Measurements from ENCODE around the gene PCBP3. TPM values are rescaled to one million over a fixed set of nuclear protein-coding genes. Genes with fewer than 3 reads are reported as not detected.
"Not testable (repeated sequence)": the region's sequence is repeated elsewhere in the genome, so short reads cannot be mapped to it uniquely, and the experiment has no call there.

PCBP3 gene
- total RNA-seq, 1 donor from 2014 or later, result 7.1 TPM

DNA sequence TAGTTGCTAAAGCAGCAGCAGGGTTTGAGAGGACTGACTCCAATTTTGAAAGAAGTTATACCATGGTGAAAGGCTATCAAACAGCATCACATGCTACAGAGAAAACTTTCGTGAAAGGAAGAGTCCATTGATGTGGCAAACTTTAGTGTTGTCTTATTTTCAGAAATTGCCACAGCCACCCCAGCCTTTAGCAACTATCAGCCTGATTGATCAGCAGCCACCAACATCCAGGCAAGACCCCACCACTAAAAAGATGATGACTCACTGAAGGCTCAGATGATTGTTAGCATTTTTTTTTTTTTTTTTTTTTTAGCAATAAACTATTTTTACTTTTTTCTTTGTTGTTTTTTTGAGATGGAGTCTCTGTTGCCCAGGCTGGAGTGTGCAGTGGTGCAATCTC, 35.3 kb downstream of the PCBP3 start:
- not testable (repeated sequence) for DNase-seq (ENCODE audit: low spot score)

DNA sequence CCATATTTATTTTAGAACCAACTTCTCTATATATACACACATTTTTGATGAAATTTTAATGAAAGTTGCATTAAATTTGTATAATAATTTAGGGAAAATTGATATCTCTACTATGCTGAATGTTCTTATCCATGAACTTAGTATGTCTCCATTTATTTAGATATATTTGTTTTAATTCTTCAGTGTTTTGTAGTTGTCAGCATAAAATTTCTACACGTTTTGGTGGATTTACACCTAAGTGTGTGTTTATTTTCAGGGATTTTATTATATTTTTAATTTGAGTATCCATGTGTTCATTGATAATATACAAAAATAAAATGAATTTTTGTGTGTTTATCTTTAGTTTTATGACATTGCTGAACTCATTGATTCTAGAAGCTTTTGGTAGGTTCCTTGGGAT, 36.7 kb downstream of the PCBP3 start:
- no peak for DNase-seq (ENCODE audit: low spot score)

DNA sequence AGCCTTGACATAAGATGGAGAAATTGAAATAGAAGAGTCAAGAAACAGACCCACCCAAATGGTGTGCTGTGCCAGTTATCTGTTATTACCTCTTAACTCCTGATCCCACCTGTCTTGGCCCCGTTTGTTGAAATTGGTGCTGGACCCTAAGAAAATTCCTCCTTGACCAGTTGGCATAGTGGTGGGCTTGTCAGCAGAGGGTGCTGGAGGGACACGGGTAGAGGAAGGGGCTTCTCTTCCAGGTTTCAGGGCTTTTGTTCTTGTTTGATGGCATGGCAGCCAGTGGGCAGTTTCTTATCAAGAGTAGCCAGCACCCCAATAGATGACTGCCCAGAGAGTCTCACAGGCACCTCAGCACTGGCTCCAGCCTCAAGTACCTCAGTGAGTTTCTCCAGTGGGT, 51.6 kb downstream of the PCBP3 start:
- no peak for DNase-seq (ENCODE audit: low spot score)

DNA sequence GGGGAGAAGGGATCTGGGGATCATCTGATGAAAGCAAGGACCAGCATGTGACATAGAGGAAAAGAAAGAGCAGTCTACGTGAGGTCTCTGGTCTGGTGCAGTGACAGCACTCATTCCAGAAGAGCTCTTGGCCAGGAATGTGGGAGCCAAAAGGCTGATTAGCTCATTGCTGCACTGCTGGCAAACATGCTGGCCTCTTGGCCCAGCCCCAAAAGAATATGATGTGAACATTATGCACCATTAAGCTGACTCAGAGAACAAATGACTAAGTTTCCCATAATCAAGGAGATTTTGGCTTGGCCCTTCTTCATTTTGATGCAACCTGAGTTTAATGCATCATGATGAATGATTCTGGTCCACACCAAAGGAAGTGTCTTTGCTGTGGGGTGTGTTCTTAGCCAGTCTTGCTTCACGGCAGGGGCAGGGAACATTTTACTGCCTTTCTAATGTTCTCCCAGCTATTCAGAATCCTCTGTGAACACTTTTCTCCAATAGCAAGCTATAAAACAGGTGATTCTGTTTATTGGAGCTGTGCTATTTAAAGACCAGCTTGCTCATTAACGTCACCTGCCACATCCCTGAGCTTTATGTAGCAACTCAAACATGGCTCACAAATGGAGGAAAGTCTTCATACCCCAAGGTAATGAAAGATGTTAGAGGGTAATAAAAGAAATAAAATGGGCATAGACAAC, 55.1 kb downstream of the PCBP3 start:
- DNase-seq (ENCODE audit: low spot score), result no peak

DNA sequence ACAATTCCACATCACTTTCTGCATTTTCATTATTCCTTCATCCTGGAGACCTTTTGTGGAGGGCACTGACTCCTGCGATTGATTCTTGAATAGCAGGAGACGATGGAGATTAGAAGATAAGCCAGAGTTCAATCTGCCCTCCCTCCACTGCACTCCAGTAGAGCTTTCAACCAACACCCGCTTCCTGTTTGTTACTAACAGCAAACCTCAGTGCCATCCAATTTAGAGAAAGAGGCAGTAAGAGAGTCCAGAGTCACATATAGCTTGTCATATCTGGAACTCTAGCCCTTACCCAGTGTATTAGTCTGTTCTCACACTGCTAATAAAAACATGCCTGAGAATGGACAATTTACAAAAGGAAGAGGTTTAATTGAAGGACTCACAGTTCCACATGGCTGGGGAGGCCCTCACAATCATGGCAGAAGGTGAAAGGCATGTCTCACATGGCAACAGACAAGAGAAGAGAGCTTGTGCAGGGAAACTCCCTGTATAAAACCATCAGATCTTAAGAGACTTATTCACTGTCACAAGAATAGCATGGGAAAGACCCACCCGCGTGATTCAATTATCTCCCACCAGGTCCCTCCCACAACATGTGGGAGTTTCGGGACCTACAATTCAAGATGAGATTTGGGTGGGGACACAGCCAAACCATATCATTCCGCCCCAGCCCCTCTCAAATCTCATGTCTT, 55.9 kb downstream of the PCBP3 start:
- no peak for DNase-seq (ENCODE audit: low spot score)

DNA sequence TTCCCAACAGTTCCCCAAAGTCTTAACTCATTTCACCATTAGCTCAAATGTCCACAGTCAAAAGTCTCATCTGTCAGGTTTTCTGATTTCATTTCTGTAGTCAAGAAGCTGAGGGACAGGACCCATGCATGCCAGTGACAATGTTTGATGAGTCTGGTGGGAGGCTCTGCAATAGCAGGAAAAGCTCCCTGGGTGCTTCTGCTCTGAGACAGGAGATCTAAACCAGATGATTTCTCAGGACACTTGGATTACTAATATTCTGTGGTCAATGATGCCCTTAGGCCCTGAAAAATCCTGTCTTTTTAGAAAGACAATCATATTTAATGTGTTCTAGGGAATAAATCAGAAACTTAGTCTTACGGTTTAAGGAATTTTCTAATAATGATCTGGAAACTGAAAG, 56.4 kb downstream of the PCBP3 start:
- no peak for DNase-seq (ENCODE audit: low spot score)

DNA sequence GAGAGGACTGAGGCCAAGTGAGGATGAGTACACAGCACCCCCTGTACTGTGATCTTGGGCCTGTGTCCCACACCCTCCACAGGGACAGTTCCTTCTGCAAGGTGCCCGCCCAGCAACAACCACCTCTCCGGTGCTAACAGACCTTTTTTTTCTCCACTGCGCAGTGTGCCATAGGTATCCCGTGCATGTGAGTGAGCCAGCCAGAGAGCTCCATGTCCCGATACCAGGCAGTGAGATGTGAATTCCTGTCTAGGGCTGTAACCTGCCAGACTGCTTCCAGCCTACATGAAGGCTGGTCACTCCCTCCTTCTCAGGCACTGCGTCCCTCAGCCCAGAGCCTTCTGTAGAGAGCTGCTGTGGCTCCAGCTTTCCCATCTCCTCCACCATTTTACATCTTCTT, 56.9 kb downstream of the PCBP3 start:
- DNase-seq (ENCODE audit: low spot score), result no peak

DNA sequence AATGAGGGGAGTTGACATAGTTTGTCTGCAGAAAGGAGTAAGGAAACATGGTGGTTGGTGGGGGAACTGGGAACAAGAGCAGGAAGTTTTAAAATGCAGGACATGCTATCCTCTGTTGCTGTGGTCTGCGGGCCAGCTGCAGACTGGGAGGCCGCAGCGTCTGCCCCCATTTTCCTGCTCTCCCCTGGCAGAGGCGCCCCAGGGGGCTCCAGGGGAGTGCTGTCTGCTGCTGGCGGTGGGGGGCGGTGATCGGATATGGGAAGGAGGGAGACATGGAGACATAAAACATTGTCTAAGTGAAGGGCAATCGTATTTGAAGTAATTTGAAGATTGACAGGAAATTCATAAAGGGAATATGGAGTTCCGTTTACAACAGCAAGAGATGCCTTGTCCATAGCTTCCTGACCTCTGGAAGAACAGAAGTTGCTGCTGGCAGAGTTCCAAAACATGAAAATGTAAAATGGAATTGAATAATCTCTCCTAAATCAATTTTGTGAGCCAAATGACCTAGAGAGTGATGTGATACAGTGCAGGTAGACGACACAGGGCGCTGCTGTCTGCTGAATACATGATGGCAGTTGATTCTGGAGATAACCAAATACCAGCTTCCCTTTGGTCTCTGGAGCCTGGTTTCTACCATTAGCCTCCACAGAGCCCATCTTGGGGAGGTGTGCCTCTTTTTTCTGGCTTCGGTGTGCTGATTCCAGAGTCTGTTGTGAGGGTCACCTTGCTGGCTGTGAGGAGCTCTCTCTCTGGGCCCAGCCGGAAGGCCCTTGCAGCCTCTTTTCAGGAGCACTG, 61.0 kb downstream of the PCBP3 start:
- no peak for DNase-seq (ENCODE audit: low spot score)

DNA sequence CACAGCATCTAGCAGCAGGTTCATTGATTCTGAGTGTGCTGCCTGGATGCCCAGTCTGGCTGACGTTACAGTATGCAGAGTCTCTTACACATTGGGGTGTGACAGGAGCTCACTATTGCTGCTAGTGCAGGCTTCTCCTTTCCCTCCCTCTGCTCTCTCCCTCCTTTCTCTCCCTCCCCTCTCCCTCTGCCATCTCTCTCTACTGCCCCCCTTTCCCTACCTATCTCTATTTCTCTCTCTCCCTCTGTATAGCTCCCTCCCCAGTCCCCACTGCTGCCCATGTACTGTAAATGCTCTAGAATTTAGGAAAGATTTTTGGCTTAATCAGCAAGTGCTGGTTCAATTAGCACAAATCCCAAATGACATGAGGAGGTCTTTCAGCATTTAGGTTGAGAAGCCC, 62.8 kb downstream of the PCBP3 start:
- no peak for DNase-seq (ENCODE audit: low spot score)

DNA sequence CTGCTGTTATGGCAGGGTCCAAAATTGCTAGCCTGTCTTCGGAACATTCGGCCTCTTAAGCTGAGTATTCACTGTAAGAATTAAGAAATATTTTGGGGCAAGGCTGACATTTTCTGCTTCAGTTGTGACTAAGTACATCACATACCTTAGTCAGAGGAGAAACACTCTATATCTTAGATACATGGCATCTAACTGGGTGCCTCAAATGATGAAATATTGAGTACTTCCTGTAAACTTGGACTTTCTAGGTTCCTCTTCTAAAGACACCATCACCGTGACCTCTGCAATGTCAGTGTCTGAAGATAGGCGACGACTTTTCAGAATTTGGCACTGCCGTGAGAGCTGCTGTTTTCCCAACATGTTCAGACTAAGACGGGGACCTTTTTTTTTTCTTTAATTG, 65.6 kb downstream of the PCBP3 start:
- DNase-seq (ENCODE audit: low spot score), result no peak

DNA sequence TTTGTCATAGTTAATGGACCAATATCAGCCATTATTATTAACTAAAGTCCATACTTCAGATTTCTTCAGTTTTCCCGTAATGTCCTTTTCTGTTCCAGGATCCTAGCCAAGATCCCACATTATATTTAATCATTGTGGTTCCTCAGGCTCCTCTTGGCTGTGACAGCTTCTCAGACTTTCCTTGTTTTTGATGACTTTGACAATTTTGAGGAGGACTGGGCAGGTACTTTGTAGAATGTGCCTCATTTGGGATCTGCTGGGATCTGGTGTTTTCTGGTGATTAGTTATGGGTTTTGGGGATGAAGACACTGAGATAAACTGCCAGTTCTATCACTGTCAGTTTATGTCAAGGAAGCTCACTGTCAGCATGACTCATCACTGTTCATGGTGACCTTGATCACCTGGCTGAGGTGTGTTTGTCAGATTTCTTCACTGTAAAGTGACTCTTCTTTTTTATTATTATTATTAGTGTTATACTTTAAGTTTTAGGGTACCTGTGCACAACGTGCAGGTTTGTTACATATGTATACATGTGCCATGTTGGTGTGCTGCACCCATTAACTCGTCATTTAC, 66.3 kb downstream of the PCBP3 start:
- DNase-seq (ENCODE audit: low spot score), result no peak

DNA sequence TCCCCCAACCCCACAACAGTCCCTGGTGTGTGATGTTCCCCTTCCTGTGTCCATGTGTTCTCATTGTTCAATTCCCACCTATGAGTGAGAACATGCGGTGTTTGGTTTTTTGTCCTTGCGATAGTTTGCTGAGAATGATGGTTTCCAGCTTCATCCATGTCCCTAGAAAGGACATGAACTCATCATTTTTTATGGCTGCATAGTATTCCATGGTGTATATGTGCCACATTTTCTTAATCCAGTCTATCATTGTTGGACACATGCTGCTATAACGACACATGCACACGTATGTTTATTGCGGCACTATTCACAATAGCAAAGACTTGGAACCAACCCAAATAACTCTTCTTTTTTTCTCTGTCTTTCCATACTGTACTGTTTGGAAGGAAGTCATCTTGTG, 66.8 kb downstream of the PCBP3 start:
- DNase-seq (ENCODE audit: low spot score), result not testable (repeated sequence)

DNA sequence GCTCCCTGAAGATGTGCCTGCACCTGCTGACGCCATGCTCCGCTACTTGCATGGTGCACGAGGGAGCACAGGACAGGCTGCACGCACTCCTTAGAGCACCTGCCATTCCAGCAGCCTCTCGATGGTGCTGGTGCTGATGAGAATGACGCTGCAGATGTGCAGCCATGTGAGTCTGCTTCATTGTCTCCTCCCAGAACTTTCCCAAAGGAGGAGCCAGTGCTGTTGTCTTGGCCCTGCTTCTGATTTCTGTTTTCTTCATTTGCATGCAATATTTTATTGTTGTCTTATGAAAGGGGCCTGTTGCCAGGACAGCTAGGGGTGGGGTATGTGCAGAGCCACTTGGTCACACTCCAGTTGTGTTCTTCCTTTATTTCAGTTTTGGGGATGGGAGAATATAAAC, 70.1 kb downstream of the PCBP3 start:
- DNase-seq (ENCODE audit: low spot score), result no peak

DNA sequence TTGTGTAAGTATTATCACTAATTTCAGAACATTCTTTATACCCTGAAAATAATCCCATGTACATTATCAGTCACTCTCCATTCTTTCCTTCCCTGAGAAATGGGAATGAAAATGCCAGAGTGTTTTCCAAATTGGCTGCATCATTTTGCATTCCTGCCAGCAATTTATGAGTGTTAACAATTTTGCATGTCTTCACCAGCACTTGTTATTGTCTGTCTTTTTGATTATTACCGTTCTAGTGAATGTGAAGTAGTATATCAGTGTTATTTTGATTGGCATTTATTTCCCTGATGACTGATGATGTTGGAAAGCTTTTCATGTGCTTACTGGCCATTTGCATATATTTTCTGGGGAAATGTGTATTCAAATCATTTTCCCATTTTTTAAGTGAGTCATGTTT, 71.9 kb downstream of the PCBP3 start:
- DNase-seq (ENCODE audit: low spot score), result no peak

DNA sequence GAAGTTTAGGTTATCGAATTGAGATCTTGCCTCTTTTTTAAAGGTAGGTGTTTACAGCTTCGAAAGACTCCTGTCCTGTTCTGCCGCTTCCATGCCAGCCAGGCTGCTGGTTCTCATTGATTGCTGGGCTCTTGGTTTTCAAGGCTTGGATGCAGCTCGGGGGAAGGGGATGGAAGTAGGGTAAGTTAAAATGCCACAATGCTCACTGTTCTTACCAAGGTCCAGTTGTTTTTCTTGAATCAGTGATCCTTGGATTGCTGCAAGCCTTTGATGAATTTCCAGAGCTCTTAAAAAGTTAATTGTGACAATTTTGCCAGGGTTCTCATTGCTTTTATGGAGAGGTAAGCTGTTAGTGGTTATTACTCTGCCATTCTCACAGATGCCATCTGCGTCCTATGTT, 74.9 kb downstream of the PCBP3 start:
- DNase-seq (ENCODE audit: low spot score), result no peak

DNA sequence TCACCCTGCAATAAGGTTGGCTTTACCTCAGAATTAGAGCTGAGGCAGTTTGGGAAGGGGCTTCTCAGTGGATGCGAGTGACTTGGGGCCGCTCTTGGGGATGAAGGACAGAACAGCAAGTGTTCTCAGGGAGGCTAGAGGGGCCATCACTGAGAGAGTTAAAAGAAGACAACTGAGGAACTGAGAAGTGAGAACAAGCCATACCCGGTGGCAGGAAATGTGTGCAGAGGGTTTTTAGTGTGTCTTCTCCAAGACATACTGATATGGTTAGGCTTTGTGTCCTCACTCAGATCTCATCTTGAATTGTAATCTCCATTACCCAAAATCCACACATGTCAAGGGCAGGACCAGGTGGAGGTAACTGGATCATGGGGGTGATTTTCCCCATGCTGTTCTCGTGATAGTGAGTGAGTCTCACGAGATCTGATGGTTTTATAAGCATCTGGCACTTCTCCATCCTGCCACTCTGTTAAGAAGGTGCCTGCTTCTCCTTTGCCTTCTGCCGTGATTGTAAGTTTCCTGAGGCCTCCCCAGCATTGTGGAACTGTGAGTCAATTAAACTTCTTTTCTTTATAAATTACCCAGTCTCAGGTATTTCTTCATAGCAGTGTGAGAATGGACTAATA, 75.8 kb downstream of the PCBP3 start:
- DNase-seq (ENCODE audit: low spot score), result no peak

DNA sequence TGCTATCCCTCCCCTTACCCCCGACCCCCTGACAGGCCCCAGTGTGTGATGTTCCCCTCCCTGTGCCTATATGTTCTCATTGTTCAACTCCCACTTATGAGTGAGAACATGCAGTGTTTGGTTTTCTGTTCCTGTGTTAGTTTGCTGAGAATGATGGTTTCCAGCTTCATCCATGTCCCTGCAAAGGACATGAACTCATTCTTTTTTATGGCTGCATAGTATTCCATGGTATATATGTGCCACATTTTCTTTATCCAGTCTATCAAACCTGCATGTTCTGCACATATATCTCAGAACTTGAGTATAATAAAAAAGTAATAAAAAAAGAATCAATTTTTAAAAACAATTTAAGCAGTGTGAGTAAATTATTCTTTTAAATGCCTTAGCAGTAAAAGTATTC, 76.7 kb downstream of the PCBP3 start:
- DNase-seq (ENCODE audit: low spot score), result not testable (repeated sequence)

DNA sequence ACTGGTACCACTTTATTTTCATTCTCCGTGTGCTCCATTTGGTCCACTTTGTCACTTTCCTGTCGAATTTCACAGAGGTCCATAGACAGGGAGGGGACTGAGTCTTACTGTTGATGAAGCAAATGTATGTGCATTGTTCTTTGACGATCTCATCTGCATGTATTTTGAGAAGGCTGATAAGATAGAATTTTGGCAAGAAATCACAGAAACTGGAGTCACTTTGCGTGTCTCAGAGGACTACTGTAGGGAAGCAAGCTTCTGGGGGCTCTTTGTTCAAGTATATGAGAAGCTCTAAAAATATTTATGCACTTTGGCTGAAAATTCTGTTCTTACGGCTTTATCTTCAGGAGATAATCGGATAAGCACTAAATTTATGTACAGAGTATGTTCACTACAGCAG, 78.1 kb downstream of the PCBP3 start:
- DNase-seq (ENCODE audit: low spot score), result no peak

DNA sequence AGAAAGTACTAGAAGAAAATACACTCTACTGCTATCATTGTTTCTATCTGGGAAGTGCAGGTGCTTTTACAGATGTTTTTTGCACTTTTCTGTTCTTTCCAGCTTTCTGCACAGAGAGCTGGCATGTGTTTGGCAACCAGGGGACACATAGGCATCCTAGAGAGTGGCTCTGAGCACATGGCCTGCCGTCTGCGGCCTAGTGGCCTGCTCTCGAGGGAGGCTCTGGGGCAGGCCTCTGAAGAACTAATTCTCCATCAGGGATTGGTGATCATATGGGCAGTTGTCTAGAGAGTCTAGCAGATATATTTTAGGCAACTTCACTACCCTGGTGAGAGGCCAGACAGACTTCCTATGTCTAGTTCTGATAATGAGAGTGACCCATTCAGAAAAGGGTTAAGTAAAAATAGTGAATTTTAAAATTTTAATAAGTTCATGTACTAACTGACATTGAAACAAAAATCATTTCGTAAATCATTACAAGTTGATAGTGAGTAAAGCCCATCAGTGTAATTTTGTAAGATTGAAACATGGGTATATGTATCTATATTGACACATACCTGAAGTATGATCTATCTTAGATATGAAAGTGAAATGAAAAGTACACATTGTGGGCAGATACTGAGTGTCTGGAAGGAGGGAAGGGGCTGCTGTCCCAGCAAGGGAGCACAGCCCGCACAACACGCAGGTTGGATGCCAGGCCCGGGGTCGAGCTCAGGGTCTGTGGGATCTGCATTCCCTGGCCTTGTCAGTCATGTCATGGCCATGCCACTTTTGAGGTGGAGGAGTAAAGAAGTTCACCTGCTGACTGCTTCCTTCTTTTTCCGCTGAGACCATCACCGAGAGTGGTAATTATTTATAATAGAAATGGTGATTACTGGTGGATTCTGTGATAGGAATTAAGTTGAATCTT, 79.8 kb downstream of the PCBP3 start:
- DNase-seq (ENCODE audit: low spot score), result no peak

DNA sequence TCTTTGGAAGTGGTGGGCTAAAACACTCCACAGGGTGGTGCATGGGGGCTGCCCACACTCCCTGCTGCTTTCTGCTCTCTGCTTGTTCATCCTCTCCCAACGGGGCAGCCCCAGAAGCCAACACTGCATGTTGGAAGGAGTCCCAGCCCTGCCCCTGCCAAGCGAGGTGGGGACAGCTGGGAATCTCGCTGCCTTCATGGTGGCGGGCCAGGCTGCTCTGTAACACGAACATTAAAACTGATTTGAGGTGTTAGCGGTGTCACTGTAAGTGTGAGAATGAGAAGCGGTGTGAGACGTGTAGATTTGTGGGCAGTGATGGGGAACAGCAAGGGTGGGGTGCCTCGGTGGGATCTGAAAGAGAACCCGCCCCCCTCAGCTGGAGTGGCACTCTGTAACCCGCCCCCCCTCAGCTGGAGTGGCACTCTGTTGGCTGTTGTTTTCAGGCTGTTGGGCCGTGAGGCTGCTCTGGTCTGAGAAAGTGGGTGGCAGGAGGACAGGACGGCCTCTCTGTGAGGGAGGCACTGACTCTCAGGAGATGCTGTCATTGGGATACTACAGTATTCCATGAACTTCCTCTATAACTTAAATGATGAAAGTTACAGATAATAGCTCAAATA, 80.9 kb downstream of the PCBP3 start:
- no peak for DNase-seq (ENCODE audit: low spot score)

Measured in ureter (tissue), 1 donor.